HFFc6 (cell line): ENCODE data around the gene SPG7. TPM values are rescaled to one million over a fixed set of nuclear protein-coding genes. Genes with fewer than 3 reads are reported as not detected.

Experiments
- DNase-seq: peaks from one replicate; pipeline ENCODE4 v3.0.0-alpha.2; 2018
- H3K27ac Mint-ChIP-seq: 2 replicates; pipeline ENCODE4 v1.8.0; 2020; ENCODE audit warnings: mild to moderate bottlenecking, mixed read lengths
- H3K27me3 Mint-ChIP-seq: 2 replicates; pipeline ENCODE4 v1.8.0; 2021; ENCODE audit warnings: mild to moderate bottlenecking, moderate library complexity, mixed read lengths; ENCODE audit not compliant: insufficient read depth
- H3K36me3 Mint-ChIP-seq: 2 replicates; pipeline ENCODE4 v1.8.0; 2021; ENCODE audit warnings: low read depth, mixed read lengths
- H3K4me1 Mint-ChIP-seq: 2 replicates; pipeline ENCODE4 v1.8.0; 2020; ENCODE audit warnings: low read depth, mixed read lengths
- H3K4me3 Mint-ChIP-seq: 2 replicates; pipeline ENCODE4 v1.8.0; 2020; ENCODE audit warnings: mild to moderate bottlenecking, moderate library complexity, mixed read lengths
- H3K9me3 Mint-ChIP-seq: 2 replicates; pipeline ENCODE4 v1.8.0; 2020; ENCODE audit warnings: mild to moderate bottlenecking, mixed read lengths
- CTCF ChIP-seq: fragments of 200-600 bp; sonication (generic); IDR thresholded peaks from 2 replicates; pipeline ENCODE4 v1.5.0; 2021; ENCODE audit warnings: antibody characterized with exemption, mild to moderate bottlenecking
- total RNA-seq, 6 experiments: library from RNA; stranded (reverse); fragmentation: NEBNext Ultra II Directional; extraction: Animal tissue kit (Norgen Biotek cat#: 25700); gene quantifications; 2 replicates in 1 of 6; 3 replicates in 5 of 6; pipeline ENCODE4 v1.2.3, GENCODE V29; 2021

SPG7 gene
- total RNA-seq, 6 experiments from 2014 or later = 81.5 to 97.0 (median 89.6) TPM

DNA sequence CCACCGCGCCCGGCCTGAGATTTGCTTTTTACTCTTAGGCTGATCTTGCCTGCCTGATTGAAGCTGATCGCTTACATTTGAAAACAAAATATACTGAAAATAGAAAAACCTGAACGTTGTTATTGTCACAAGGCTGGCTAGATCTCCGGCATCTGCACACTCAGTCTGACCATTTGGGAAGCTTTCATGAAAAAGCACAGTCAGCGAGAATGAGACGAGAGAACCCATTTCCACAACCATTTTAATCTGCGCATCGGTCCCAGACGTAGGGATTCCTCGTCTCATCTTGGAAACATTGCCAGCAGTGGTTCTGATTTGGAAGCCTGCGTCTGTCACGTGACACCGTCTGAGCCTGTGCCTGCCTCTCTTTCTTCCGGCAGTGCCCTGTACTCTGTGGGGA is 20.9 kb downstream of the SPG7 start:
- Mint-ChIP-seq H3K27me3 (no peaks in the 10 kb centered on the region; the same call in 1 of the 2 replicates), H3K4me3 (no peak overlapping the region)

GRCh38 chr16:89530401-89531381 is 22.5 kb downstream of the SPG7 start:
- H3K4me1 Mint-ChIP-seq = no peaks in the 10 kb centered on the region
- H3K4me3 Mint-ChIP-seq = no peak overlapping the region
- no peak for TF ChIP-seq CTCF
- H3K9me3 Mint-ChIP-seq = no peaks in the 10 kb centered on the region
- H3K27ac Mint-ChIP-seq = no peak overlapping the region
- H3K36me3 Mint-ChIP-seq = peaks cover 55% of the 10 kb centered on the region
- DNase-seq = no peak
- no peaks in the 10 kb centered on the region; the same call in 1 of the 2 replicates for H3K27me3 Mint-ChIP-seq

More for the DNA sequence above, 20.9 kb downstream of the SPG7 start:
- no peaks in the 10 kb centered on the region for H3K4me1 Mint-ChIP-seq
- H3K27ac Mint-ChIP-seq = no peak overlapping the region
- DNase-seq = no peak
- H3K9me3 Mint-ChIP-seq = no peaks in the 10 kb centered on the region
- no peak for TF ChIP-seq CTCF
- peaks cover 44% of the 10 kb centered on the region for H3K36me3 Mint-ChIP-seq

DNA sequence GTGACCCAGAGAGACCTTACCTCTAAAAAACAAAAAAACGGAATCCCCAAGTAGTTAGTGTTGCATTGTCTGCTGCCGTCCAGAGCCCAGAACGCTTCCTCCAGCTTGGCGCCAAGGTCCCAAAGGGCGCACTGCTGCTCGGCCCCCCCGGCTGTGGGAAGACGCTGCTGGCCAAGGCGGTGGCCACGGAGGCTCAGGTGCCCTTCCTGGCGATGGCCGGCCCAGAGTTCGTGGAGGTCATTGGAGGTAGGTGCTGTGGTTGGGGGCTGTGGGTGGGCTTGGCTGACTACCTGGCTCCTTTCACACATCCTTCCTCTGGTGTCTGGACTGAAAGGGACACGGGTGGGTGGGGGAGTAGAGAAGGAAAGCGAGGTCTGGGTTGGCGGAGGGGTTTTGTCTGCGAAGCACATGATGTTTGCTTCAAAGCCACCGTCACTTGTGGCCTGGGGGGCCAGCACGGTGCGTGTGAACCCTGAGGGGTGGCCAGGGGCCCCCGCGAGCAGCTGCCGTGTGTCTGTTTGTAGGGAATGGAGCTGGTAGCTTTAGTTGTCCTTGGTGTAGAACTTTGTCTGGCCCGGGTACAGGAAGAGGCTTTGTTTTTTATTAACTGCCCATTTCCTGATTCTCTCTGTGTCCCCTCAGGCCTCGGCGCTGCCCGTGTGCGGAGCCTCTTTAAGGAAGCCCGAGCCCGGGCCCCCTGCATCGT is 23.8 kb downstream of the SPG7 start:
- Mint-ChIP-seq H3K4me1 (no peaks in the 10 kb centered on the region), H3K27ac (no peak overlapping the region), H3K4me3 (no peak overlapping the region), H3K27me3 (no peaks in the 10 kb centered on the region; the same call in 1 of the 2 replicates), H3K9me3 (no peaks in the 10 kb centered on the region), H3K36me3 (peaks cover 50% of the 10 kb centered on the region)
- no peak for TF ChIP-seq CTCF
- no peak for DNase-seq

DNA sequence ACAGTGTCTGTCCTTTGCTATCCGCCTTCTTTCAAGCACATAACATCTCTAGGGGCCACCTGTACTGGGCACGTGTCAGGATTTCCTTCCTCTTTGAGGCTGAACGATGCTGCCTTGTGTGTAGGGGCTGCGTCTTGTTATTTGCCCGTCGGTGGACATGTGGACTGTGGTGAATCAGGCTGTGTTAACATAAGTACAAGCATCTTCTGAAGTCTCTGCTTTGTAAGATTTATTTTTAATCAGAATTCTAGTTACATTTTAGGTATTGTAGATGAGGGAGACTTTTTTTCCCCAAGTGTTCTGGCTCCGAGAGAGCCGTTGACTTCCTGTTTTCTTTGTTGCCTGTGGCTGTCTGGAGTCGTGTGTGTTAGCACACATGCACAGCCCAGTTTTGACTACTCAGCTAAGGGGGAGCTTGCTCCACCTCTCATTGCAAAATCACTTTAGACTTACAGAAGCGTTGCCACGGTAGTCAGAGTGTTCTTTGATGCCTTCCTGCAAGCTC is 26.1 kb downstream of the SPG7 start:
- H3K27me3 Mint-ChIP-seq = no peaks in the 10 kb centered on the region; the same call in 1 of the 2 replicates
- H3K36me3 Mint-ChIP-seq = peaks cover 42% of the 10 kb centered on the region
- H3K4me3 Mint-ChIP-seq = no peak overlapping the region
- no peaks in the 10 kb centered on the region for H3K9me3 Mint-ChIP-seq
- no peak for TF ChIP-seq CTCF
- peak; percentile 3 for DNase-seq
- H3K4me1 Mint-ChIP-seq = no peaks in the 10 kb centered on the region
- H3K27ac Mint-ChIP-seq = no peak overlapping the region

- Mint-ChIP-seq H3K27me3 (peaks cover 1% of the 10 kb centered on the region; the same call in 1 of the 2 replicates), H3K9me3 (no peaks in the 10 kb centered on the region), H3K4me3 (no peak overlapping the region), H3K4me1 (no peaks in the 10 kb centered on the region), H3K27ac (no peak overlapping the region), H3K36me3 (peaks cover 46% of the 10 kb centered on the region)
- TF ChIP-seq CTCF = no peak
- no peak for DNase-seq
These were observed 28.2 kb downstream of the SPG7 start for GRCh38 chr16:89536371-89536770.
